Lower leg skin (tissue), 4 donors: Measurements from ENCODE around the gene SEC16B. TPM values are rescaled to one million over a fixed set of nuclear protein-coding genes. Genes with fewer than 3 reads are reported as not detected.

Experiments
- DNase-seq, 2 donors: peaks; one replicate each; pipeline ENCODE4 v3.0.0-alpha.2; 2019; ENCODE audit warnings: low spot score in 2 of 2
- H3K4me3 ChIP-seq: fragments of 200-600 bp; sonication (generic); 2 replicates; pipeline ENCODE4 v1.5.1; 2017; ENCODE audit warnings: mild to moderate bottlenecking, low read depth; ENCODE audit not compliant: poor library complexity, severe bottlenecking
- POLR2A ChIP-seq, 2 donors: fragments of 450-650 bp; IDR thresholded peaks; one replicate each; pipeline ENCODE4 v1.6.1; 2016 to 2017; ENCODE audit warnings: antibody characterized with exemption in 2 of 2, mild to moderate bottlenecking in 1 of 2, moderate library complexity in 1 of 2
- WGBS, 2 donors: methylation state at CpG; one replicate each; pipeline ENCODE4 v1.1.5; 2018; 5-methylcytosine and 5-hydroxymethylcytosine counted together
- intact Hi-C: fragments of 100-400 bp; cut with DNase I; formaldehyde crosslinking; loops from one replicate; pipeline ENCODE4 v1.15.0; 2023; ENCODE audit warnings: low total_unique reads
- total RNA-seq, 4 donors: library from RNA; depleted of rRNA; stranded (reverse); fragments of >200 nt; gene quantifications; one replicate each; pipeline ENCODE4 v1.1.0, GENCODE V29; 2016
- TF ChIP-seq, protein P1 (sequence below), 3 donors: fragments of 450-650 bp; IDR thresholded peaks; one replicate each; pipeline ENCODE4 v1.5.1; 2016; ENCODE audit warnings: antibody characterized with exemption in 3 of 3, mild to moderate bottlenecking in 3 of 3, moderate library complexity in 2 of 3

SEC16B gene
- total RNA-seq, 4 donors from 2014 or later: 0.21 to 1.8 (median 1.4) TPM

DNA sequence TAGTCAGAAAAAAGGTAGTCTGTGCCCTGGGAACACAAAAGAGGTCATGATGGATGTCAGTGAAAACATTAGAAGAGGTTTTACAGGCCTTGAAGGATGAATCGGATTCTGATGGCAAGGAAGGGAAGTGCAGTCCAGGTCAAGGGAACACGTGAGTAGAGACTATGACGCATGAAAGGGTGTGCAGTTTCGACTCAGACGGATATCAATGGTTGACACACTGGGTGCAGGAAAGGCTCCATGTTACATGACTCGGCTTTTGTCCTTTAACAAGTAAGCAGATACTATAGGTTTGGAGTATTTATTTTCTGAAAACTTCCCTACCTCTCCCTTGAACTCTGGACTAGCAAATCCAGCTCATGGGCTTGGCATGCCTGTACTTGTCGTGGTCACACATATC lies 55.3 kb downstream of the SEC16B start:
- WGBS, 2 donors: 90 to 93% methylated on average over 7 of the region's 7 CpGs
- H3K4me3 ChIP-seq: no peak overlapping the region
- no peak for DNase-seq
- no peak for TF ChIP-seq POLR2A (IDR thresholded peaks at IDR 0.05)
- TF ChIP-seq, protein P1, sequence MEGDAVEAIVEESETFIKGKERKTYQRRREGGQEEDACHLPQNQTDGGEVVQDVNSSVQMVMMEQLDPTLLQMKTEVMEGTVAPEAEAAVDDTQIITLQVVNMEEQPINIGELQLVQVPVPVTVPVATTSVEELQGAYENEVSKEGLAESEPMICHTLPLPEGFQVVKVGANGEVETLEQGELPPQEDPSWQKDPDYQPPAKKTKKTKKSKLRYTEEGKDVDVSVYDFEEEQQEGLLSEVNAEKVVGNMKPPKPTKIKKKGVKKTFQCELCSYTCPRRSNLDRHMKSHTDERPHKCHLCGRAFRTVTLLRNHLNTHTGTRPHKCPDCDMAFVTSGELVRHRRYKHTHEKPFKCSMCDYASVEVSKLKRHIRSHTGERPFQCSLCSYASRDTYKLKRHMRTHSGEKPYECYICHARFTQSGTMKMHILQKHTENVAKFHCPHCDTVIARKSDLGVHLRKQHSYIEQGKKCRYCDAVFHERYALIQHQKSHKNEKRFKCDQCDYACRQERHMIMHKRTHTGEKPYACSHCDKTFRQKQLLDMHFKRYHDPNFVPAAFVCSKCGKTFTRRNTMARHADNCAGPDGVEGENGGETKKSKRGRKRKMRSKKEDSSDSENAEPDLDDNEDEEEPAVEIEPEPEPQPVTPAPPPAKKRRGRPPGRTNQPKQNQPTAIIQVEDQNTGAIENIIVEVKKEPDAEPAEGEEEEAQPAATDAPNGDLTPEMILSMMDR (IDR thresholded peaks at IDR 0.05): no peak
- intact Hi-C loops: no loop called here

DNA sequence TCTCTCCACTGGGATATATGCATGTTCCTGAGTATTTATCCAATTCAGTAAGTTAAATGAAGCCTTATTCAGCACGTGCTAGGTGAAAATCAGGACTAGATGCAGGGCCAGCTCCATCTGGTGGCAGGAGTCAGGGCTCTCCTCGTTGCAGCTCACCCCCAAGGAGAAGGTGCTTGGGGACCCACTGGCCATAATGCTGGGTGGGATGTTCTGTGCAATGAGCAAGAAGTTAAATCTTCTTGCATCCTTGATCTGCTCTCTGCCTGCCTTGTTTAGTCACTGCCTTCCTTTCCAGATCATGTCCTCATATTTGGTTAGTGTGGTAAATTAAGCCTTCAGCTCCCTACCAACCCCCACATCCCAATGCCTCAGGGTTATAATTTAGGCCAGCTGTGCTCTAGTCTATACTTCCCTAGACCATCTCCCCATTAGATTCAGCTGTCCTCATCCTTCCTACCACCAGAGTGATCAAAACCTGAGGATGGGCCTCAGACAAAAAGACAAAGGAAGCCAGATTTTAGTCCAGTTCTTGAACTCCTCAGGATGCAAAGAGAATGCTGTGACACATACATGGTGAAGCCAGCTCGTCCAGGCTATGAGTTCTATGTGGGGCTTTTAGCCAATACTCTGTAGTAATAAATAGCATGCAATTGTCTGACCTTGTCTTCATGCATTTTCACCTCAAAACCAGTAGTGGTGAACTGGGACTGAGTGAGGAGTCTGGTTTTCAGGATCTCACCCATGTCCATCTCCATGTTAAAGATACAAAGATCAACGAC lies 55.9 kb downstream of the SEC16B start:
- no peak for DNase-seq
- intact Hi-C loops: no loop called here
- WGBS, 2 donors: 51 to 55% methylated on average over 4 of the region's 4 CpGs
- H3K4me3 ChIP-seq: no peak overlapping the region
- TF ChIP-seq, protein P1 (IDR thresholded peaks at IDR 0.05): no peak
- TF ChIP-seq POLR2A (IDR thresholded peaks at IDR 0.05): no peak

DNA sequence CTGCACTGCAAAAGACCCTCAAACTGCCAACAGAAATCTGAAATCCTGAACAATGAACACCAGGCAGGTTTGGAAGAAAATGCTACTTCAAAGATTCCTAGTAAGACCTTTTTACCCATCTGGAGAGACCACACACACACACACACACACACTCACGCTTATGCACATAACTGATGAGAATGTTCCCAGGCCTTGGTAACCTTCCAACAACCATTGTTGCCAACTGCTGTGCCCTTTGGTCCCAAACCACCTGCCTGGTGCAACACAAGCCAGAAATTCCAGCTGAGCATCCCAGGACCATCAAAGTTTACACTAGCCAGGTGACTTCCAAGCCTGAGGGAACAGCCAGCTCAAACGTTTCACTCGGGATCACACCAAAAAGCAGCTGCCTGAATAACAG lies 56.9 kb downstream of the SEC16B start:
- intact Hi-C loops: no loop called here
- H3K4me3 ChIP-seq: no peak overlapping the region
- DNase-seq: no peak
- WGBS, 2 donors: 46 to 47% methylated on average over 3 of the region's 3 CpGs
- no peak for TF ChIP-seq POLR2A (IDR thresholded peaks at IDR 0.05)
- TF ChIP-seq, protein P1 (IDR thresholded peaks at IDR 0.05): no peak

DNA sequence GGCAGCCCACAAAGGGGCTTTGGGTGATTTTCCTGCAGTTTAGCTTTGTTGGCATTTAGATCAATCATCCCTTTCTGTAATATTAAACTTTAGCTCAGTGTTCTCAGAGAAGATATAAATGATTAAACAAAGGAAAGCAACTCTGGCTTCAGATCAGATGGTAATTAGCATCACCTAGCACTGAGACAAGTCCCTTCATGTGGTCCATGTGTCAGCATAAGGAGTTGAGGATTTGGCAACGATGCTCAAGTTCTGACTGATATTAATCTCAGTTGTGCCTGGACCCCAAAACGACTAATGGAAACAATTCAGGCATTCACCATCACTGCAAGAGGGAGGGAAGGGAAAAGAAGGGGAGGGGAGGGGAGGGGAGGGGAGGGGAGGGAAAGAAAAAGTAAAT lies 60.4 kb downstream of the SEC16B start:
- H3K4me3 ChIP-seq: no peak overlapping the region
- no peak for TF ChIP-seq POLR2A (IDR thresholded peaks at IDR 0.05)
- TF ChIP-seq, protein P1 (IDR thresholded peaks at IDR 0.05): no peak

DNA sequence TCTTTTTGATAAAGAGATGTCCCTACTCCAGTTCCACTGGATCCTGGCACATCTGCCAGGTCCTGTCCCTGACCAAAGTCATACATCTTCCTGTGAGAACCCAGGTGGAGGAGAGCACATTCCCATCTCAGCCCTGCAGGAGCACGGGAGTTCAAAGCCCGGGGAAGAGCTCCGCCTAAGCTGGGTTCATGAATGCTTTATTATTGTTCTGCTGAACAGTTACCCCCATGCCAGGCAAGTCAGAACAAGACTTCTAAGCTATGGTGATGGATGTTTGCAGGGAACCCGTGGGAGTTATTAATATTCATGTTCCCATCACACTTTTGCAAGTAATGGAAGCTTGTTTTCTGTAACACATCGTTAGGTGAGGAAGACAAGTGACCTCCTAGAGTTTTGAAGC lies 62.9 kb downstream of the SEC16B start:
- 50 to 58% methylated on average over 5 of the region's 5 CpGs for WGBS, 2 donors
- no peak for DNase-seq
- H3K4me3 ChIP-seq: no peak overlapping the region
- no peak for TF ChIP-seq POLR2A (IDR thresholded peaks at IDR 0.05)
- TF ChIP-seq, protein P1 (IDR thresholded peaks at IDR 0.05): no peak
- intact Hi-C loops: no loop called here

More for the DNA sequence above, 60.4 kb downstream of the SEC16B start:
- intact Hi-C loops: no loop called here
- WGBS, 2 donors: 19 to 31% methylated on average over 2 of the region's 2 CpGs
- DNase-seq: no peak

DNA sequence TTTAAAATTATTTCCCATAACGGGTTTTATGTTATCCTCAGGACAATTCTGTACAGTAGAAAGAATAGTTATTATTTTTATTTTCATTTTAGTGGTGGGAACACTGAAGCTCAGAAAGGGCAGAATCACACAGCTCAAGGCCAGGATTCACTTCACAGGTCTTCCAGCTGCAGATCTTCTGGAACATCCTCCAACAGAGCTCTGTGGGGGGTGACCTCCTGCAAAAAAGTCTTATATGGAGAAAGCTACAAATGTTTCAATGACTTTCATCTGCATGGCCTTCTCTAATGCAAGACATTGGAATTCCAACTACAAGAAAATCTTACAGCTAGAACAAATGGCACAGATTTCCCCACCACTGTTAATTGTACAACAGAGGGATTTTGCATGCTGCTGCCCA lies 64.2 kb downstream of the SEC16B start:
- no peak for TF ChIP-seq POLR2A (IDR thresholded peaks at IDR 0.05)
- TF ChIP-seq, protein P1 (IDR thresholded peaks at IDR 0.05): no peak
- H3K4me3 ChIP-seq: no peak overlapping the region
- WGBS, 2 donors: 85 to 96% methylated on average over 1 of the region's 1 CpG
- no peak for DNase-seq
- intact Hi-C loops: no loop called here
